Panc1 (cell line): ENCODE measurements around the gene FBXO46.

Experiments
- CTCF ChIP-seq: fragments of 450-650 bp; IDR thresholded peaks from 2 replicates; pipeline ENCODE4 v1.5.1; 2017; ENCODE audit warnings: mild to moderate bottlenecking
- POLR2AphosphoS5 ChIP-seq: IDR thresholded peaks from 2 replicates; pipeline ENCODE4 v1.6.1; 2012; ENCODE audit warnings: mild to moderate bottlenecking, low read depth, low read length, moderate library complexity
- SIN3A ChIP-seq: IDR thresholded peaks from 2 replicates; pipeline ENCODE4 v1.6.1; 2012; ENCODE audit warnings: low read depth, mild to moderate bottlenecking, low read length, moderate library complexity, borderline replicate concordance; ENCODE audit not compliant: insufficient read depth

GRCh38 chr19:45713141-45713540, 17.6 kb downstream of the FBXO46 start:
- no peak for TF ChIP-seq CTCF
- no peak for TF ChIP-seq POLR2AphosphoS5
- no peak for TF ChIP-seq SIN3A
